Measurements from ENCODE around the gene HAL. TPM values are rescaled to one million over a fixed set of nuclear protein-coding genes. Genes with fewer than 3 reads are reported as not detected.

HAL gene
- total RNA-seq, 3 donors from 2014 or later (not counting 1 experiment from before 2014, with no cell fraction given): 1.2 to 10.8 (median 1.6) TPM

DNA sequence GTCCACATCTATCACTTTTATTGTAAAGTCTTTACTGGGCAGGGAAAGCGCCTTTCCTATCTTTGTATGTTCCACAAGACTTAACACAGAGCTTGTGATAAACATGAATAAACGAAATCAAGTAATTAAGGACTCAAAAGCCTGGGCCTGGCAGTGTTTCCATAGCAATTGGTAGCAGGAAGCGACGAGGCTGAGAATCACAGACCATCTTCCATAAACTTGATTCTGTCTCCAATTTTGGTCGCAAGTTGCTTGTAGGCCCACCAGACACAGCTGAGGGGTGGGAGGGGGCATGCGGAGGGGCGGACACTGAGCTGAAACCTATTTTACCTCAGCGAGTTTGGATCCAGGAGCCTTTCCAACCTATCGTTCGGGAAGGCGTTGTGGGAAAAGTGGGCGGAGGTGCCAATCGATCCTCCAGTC is 54.0 kb downstream of the HAL start:
- no peaks in the 10 kb centered on the region for H3K36me3 Mint-ChIP-seq
- no peaks in the 10 kb centered on the region for H3K36me3 ChIP-seq (ENCODE audit: control insufficient read depth, insufficient read depth, low read length)
- intact Hi-C loops (cut with micrococcal nuclease): loop anchor here (2.0 kb wide), 1 partner anchor 83 kb away; the partner anchor contains the start of gene SNRPF

DNA sequence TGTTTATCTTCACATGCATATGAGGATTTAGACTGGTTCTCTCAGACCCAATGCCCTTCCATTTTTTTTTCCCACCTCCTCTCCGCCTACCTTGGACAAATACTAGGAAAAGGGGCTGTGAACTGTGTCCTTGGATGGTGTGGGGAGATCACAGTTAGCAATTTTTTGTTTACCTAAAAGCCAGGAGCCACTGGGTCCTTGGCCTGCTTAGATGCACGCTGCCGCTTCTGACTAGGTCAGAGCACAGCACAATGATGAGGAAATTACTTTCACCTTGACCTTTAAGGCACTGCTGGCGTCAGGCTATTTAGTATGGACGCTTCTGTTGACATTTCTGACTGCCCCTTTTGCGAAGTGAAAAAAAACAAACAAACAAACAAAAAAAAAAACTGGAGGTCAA is 55.6 kb downstream of the HAL start:
- H3K27ac Mint-ChIP-seq: no peak overlapping the region
- Histone ChIP-seq H3K36me3 (ENCODE audit: control insufficient read depth, insufficient read depth, low read length) (no peaks in the 10 kb centered on the region), H3K9me3 (ENCODE audit: control insufficient read depth, insufficient read depth, low read length) (no peaks in the 10 kb centered on the region), H3K4me1 (ENCODE audit: control insufficient read depth, insufficient read depth, low read length) (peaks cover 13% of the 10 kb centered on the region), H3K4me3 (ENCODE audit: low read length) (no peak overlapping the region), H3K27me3 (ENCODE audit: control insufficient read depth, insufficient read depth, low read length) (peaks cover 2% of the 10 kb centered on the region), H3K27ac (ENCODE audit: low read length) (no peak overlapping the region)
- WGBS (ENCODE audit: insufficient coverage): 90% methylated on average over 5 of the region's 6 CpGs
- DNase-seq (no peak), ATAC-seq (no peak)
- no peaks in the 10 kb centered on the region for H3K36me3 Mint-ChIP-seq
- peak overlapping the region; percentile 1 for H3K4me3 Mint-ChIP-seq
- TF ChIP-seq, protein P1, sequence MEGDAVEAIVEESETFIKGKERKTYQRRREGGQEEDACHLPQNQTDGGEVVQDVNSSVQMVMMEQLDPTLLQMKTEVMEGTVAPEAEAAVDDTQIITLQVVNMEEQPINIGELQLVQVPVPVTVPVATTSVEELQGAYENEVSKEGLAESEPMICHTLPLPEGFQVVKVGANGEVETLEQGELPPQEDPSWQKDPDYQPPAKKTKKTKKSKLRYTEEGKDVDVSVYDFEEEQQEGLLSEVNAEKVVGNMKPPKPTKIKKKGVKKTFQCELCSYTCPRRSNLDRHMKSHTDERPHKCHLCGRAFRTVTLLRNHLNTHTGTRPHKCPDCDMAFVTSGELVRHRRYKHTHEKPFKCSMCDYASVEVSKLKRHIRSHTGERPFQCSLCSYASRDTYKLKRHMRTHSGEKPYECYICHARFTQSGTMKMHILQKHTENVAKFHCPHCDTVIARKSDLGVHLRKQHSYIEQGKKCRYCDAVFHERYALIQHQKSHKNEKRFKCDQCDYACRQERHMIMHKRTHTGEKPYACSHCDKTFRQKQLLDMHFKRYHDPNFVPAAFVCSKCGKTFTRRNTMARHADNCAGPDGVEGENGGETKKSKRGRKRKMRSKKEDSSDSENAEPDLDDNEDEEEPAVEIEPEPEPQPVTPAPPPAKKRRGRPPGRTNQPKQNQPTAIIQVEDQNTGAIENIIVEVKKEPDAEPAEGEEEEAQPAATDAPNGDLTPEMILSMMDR (IDR thresholded peaks at IDR 0.05): no peak
- peaks cover 0 to 12% of the 10 kb centered on the region in 2 donors for H3K27me3 Mint-ChIP-seq (ENCODE audit: low read depth in 2 of 2)
- H3K9me3 Mint-ChIP-seq: no peaks in the 10 kb centered on the region
- H3K4me1 Mint-ChIP-seq: peaks cover 6 to 7% of the 10 kb centered on the region in 2 donors
- intact Hi-C loops (cut with micrococcal nuclease): no loop called here

More for the DNA sequence above, 54.0 kb downstream of the HAL start:
- Histone ChIP-seq H3K4me3 (ENCODE audit: low read length) (peak overlapping the region; percentile 84), H3K27me3 (ENCODE audit: control insufficient read depth, insufficient read depth, low read length) (no peaks in the 10 kb centered on the region), H3K9me3 (ENCODE audit: control insufficient read depth, insufficient read depth, low read length) (no peaks in the 10 kb centered on the region), H3K27ac (ENCODE audit: low read length) (peak overlapping the region; percentile 65), H3K4me1 (ENCODE audit: control insufficient read depth, insufficient read depth, low read length) (peaks cover 13% of the 10 kb centered on the region)
- 13% methylated on average over 13 of the region's 13 CpGs for WGBS (ENCODE audit: insufficient coverage)
- DNase-seq: peak in 1 of 2 donors; percentile 27
- TF ChIP-seq, protein P1 (IDR thresholded peaks at IDR 0.05): no peak
- H3K9me3 Mint-ChIP-seq: no peaks in the 10 kb centered on the region
- H3K27me3 Mint-ChIP-seq (ENCODE audit: low read depth in 2 of 2): peaks cover 0 to 12% of the 10 kb centered on the region in 2 donors
- H3K4me3 Mint-ChIP-seq: peak overlapping the region; percentile 96
- ATAC-seq: no peak
- H3K27ac Mint-ChIP-seq: peak overlapping the region; percentile 29 to 93
- H3K4me1 Mint-ChIP-seq: peaks cover 6 to 7% of the 10 kb centered on the region in 2 donors

Other genes with a start within 250 kb of the HAL start
- gene NTN4, start 205.6 kb downstream of the HAL start, total RNA-seq: under 1 TPM in 1 of 3 donors, not detected in 2; 0.18 TPM
- gene SNRPF, start 137.4 kb downstream of the HAL start, total RNA-seq: 10 to 100 TPM; 22.7 to 25.3 (median 24.5) TPM
- 1 to 10 TPM in 1 of 3 donors, under 1 TPM in 2; 0.35 to 1.2 (median 0.63) TPM for gene CCDC38, start 53.7 kb downstream of the HAL start, total RNA-seq
- gene AMDHD1, start 53.0 kb downstream of the HAL start, total RNA-seq: 1 to 10 TPM; 1.2 to 1.6 (median 1.4) TPM
- gene LTA4H, start 39.2 kb upstream of the HAL start, total RNA-seq: 10 to 100 TPM; 43.1 to 51.9 (median 48.3) TPM
- 10 to 100 TPM; 17.8 to 28.8 (median 20.9) TPM for gene ELK3, start 198.0 kb upstream of the HAL start, total RNA-seq